Vagina (tissue), 2 donors: ENCODE measurements around the gene BLVRB.
"Not testable (repeated sequence)": the region's sequence is repeated elsewhere in the genome, so short reads cannot be mapped to it uniquely, and the experiment has no call there.

Experiments
- CTCF ChIP-seq, 3 experiments: fragments of 450-650 bp in 2 of 3; fragments of 200-600 bp in 1 of 3; sonication (generic) in 1 of 3; IDR thresholded peaks; one replicate each; pipeline ENCODE4 v1.5.1; 2017 to 2019; ENCODE audit warnings: antibody characterized with exemption in 3 of 3, mild to moderate bottlenecking in 2 of 3, moderate library complexity in 2 of 3
- POLR2A ChIP-seq, 2 donors: fragments of 450-650 bp; IDR thresholded peaks; one replicate each; pipeline ENCODE4 v1.6.1; 2017; ENCODE audit warnings: antibody characterized with exemption in 2 of 2, mild to moderate bottlenecking in 2 of 2, moderate library complexity in 2 of 2

GRCh38 chr19:40408598-40408925 is 57.0 kb downstream of the BLVRB start:
- not testable (repeated sequence) for TF ChIP-seq POLR2A, CTCF (IDR thresholded peaks at IDR 0.05)
